ENCODE measurements around the gene POU5F1. TPM values are rescaled to one million over a fixed set of nuclear protein-coding genes. Genes with fewer than 3 reads are reported as not detected.

Gene POU5F1
- polyA plus RNA-seq, 1 of the 3 experiments (the other 2 are of a cell fraction) = not detected

GRCh38 chr6:31132806-31133205 is 37.7 kb downstream of the POU5F1 start:
- ChIA-PET CTCF (interaction anchor here (1.0 to 8.5 kb wide), 6 partner anchors 8 to 915 kb away, joined by 3 to 89 read pairs (median 10); no protein-coding TSS in a partner anchor), POLR2A (no interaction called here)
- H3K79me2 ChIP-seq (ENCODE audit: insufficient read depth) = no peaks in the 10 kb centered on the region
- WGBS (ENCODE audit: low lambda C conversion rate) = 54% methylated on average over 6 of the region's 6 CpGs
- H3K9me3 ChIP-seq = no peaks in the 10 kb centered on the region
- H2AFZ ChIP-seq (ENCODE audit: low read depth) = no peak overlapping the region
- H3K27me3 ChIP-seq (ENCODE audit: insufficient read depth) = no peaks in the 10 kb centered on the region
- DNase-seq = no peak
- no peaks in the 10 kb centered on the region; a peak in 1 of 4 replicates for H3K4me1 ChIP-seq (ENCODE audit: control insufficient read depth in 1 of 2, insufficient read depth in 2 of 2, low read depth in 1 of 2, low read length in 1 of 2)
- H3K36me3 ChIP-seq (replicated peaks in 1 of 2; ENCODE audit: control insufficient read depth in 1 of 2, insufficient read depth in 2 of 2, low read length in 1 of 2) = no peaks in the 10 kb centered on the region
- H3F3A ChIP-seq (replicated peaks; ENCODE audit: insufficient read depth) = no peaks in the 10 kb centered on the region
- H3K9ac ChIP-seq = no peak overlapping the region
- H3K4me2 ChIP-seq = no peak overlapping the region
- no peaks in the 10 kb centered on the region for H4K20me1 ChIP-seq (ENCODE audit: insufficient read depth)
- no peak overlapping the region for H3K4me3 ChIP-seq (ENCODE audit: low read depth in 2 of 2, low read length in 1 of 2)
- no peaks in the 10 kb centered on the region for H3K9me2 ChIP-seq
- no peak for TF ChIP-seq NFIC (IDR thresholded peaks at IDR 0.05; ENCODE audit: borderline replicate concordance)
- TF ChIP-seq, protein P1, sequence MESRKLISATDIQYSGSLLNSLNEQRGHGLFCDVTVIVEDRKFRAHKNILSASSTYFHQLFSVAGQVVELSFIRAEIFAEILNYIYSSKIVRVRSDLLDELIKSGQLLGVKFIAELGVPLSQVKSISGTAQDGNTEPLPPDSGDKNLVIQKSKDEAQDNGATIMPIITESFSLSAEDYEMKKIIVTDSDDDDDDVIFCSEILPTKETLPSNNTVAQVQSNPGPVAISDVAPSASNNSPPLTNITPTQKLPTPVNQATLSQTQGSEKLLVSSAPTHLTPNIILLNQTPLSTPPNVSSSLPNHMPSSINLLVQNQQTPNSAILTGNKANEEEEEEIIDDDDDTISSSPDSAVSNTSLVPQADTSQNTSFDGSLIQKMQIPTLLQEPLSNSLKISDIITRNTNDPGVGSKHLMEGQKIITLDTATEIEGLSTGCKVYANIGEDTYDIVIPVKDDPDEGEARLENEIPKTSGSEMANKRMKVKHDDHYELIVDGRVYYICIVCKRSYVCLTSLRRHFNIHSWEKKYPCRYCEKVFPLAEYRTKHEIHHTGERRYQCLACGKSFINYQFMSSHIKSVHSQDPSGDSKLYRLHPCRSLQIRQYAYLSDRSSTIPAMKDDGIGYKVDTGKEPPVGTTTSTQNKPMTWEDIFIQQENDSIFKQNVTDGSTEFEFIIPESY (IDR thresholded peaks at IDR 0.05; ENCODE audit: borderline replicate concordance, low read depth) = no peak
- TF ChIP-seq, protein P2, sequence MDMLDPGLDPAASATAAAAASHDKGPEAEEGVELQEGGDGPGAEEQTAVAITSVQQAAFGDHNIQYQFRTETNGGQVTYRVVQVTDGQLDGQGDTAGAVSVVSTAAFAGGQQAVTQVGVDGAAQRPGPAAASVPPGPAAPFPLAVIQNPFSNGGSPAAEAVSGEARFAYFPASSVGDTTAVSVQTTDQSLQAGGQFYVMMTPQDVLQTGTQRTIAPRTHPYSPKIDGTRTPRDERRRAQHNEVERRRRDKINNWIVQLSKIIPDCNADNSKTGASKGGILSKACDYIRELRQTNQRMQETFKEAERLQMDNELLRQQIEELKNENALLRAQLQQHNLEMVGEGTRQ (IDR thresholded peaks at IDR 0.05; ENCODE audit: borderline replicate concordance, low read depth, low read length) = no peak
- no peak overlapping the region for H3K27ac ChIP-seq (ENCODE audit: low read depth in 2 of 2, low read length in 1 of 2)

- no peak for DNase-seq
- Histone ChIP-seq H3K36me3 (replicated peaks in 1 of 2; ENCODE audit: control insufficient read depth in 1 of 2, insufficient read depth in 2 of 2, low read length in 1 of 2) (no peaks in the 10 kb centered on the region), H3K27me3 (ENCODE audit: insufficient read depth) (no peaks in the 10 kb centered on the region), H3K4me2 (no peak overlapping the region), H3K9me3 (no peaks in the 10 kb centered on the region), H3K9me2 (no peaks in the 10 kb centered on the region), H3K79me2 (ENCODE audit: insufficient read depth) (no peaks in the 10 kb centered on the region), H2AFZ (ENCODE audit: low read depth) (no peak overlapping the region), H3F3A (replicated peaks; ENCODE audit: insufficient read depth) (no peaks in the 10 kb centered on the region), H3K27ac (ENCODE audit: low read depth in 2 of 2, low read length in 1 of 2) (no peak overlapping the region), H3K4me3 (ENCODE audit: low read depth in 2 of 2, low read length in 1 of 2) (no peak overlapping the region), H3K9ac (no peak overlapping the region), H4K20me1 (ENCODE audit: insufficient read depth) (no peaks in the 10 kb centered on the region), H3K4me1 (ENCODE audit: control insufficient read depth in 1 of 2, insufficient read depth in 2 of 2, low read depth in 1 of 2, low read length in 1 of 2) (no peaks in the 10 kb centered on the region)
- no peak for TF ChIP-seq RAD21 (IDR thresholded peaks at IDR 0.05; ENCODE audit: low read length)
- TF ChIP-seq TEAD4 (IDR thresholded peaks at IDR 0.05; ENCODE audit: borderline replicate concordance, insufficient read depth) = no peak
- TF ChIP-seq, protein P1 (IDR thresholded peaks at IDR 0.05; ENCODE audit: borderline replicate concordance, low read depth) = no peak
- POLR2A ChIA-PET = no interaction called here
- CTCF ChIA-PET = interaction anchor here (3.1 to 4.8 kb wide), 2 partner anchors 61 to 235 kb away, joined by 16 to 21 read pairs; no protein-coding TSS in a partner anchor
- WGBS (ENCODE audit: low lambda C conversion rate) = 65% methylated on average over 3 of the region's 3 CpGs
Measured at GRCh38 chr6:31131595-31131994, 38.9 kb downstream of the POU5F1 start.
